NCI-H510A (cell line): ENCODE data around the gene NTRK1.

Source experiments
- DNase-seq: peaks from one replicate; lab custom pipeline; 2025; lab: John Stamatoyannopoulos, UW

Gene NTRK1

GRCh38 chr1:156881101-156881500 lies 20.4 kb downstream of the NTRK1 start:
- DNase-seq = no peak

- DNase-seq = no peak
These were observed 21.0 kb downstream of the NTRK1 start for GRCh38 chr1:156881663-156882062.

- no peak for DNase-seq
These were observed 21.9 kb downstream of the NTRK1 start for GRCh38 chr1:156882543-156882942.

GRCh38 chr1:156883919-156884318 lies 23.3 kb downstream of the NTRK1 start:
- DNase-seq = no peak

- DNase-seq = no peak
These were observed 24.0 kb downstream of the NTRK1 start for GRCh38 chr1:156884560-156885184.

GRCh38 chr1:156885314-156885713 lies 24.6 kb downstream of the NTRK1 start:
- DNase-seq = no peak

- DNase-seq = no peak
These were observed 25.3 kb downstream of the NTRK1 start for GRCh38 chr1:156885880-156886355.

GRCh38 chr1:156886583-156887281 lies 26.1 kb downstream of the NTRK1 start:
- no peak for DNase-seq

- no peak for DNase-seq
These were observed 26.7 kb downstream of the NTRK1 start for GRCh38 chr1:156887317-156887716.

- DNase-seq = no peak
These were observed 27.1 kb downstream of the NTRK1 start for GRCh38 chr1:156887734-156888133.

GRCh38 chr1:156889802-156890580 lies 29.3 kb downstream of the NTRK1 start:
- peak; percentile 17 for DNase-seq

- DNase-seq = peak; percentile 65
These were observed 31.8 kb downstream of the NTRK1 start for GRCh38 chr1:156892190-156893047.

- no peak for DNase-seq
These were observed 32.6 kb downstream of the NTRK1 start, which contains the start of gene PEAR1 for GRCh38 chr1:156893048-156893953. PEAR1 (plus strand) TSS chr1:156893718; CDS start chr1:156903927, 10,209 bp downstream.

GRCh38 chr1:156894001-156894400 lies 33.3 kb downstream of the NTRK1 start:
- DNase-seq = no peak

- no peak for DNase-seq
These were observed 34.2 kb downstream of the NTRK1 start for GRCh38 chr1:156894711-156895454.

GRCh38 chr1:156895455-156895812 lies 34.8 kb downstream of the NTRK1 start:
- DNase-seq = no peak

- no peak for DNase-seq
These were observed 35.3 kb downstream of the NTRK1 start for GRCh38 chr1:156895927-156896326.

- no peak for DNase-seq
These were observed 35.9 kb downstream of the NTRK1 start for GRCh38 chr1:156896490-156897033.

GRCh38 chr1:156897078-156897825 lies 36.6 kb downstream of the NTRK1 start:
- DNase-seq = no peak
